Thoracic aorta (tissue), 2 donors: ENCODE measurements around the gene CD40. TPM values are rescaled to one million over a fixed set of nuclear protein-coding genes. Genes with fewer than 3 reads are reported as not detected.
"Not testable (repeated sequence)": the region's sequence is repeated elsewhere in the genome, so short reads cannot be mapped to it uniquely, and the experiment has no call there.

Source experiments
- ATAC-seq: fragments of 150-250 bp; one replicate; pipeline ENCODE4 v1.8.0; 2017; ENCODE audit warnings: low read depth; ENCODE audit not compliant: insufficient number of reproducible peaks, low FRiP score
- DNase-seq: peaks from one replicate; pipeline ENCODE4 v3.0.0-alpha.2; 2020; ENCODE audit warnings: low spot score
- H3K27ac ChIP-seq, 2 donors: fragments of 200-600 bp; sonication (generic); 1 replicate in 1 of 2; 2 replicates in 1 of 2; pipeline ENCODE4 v1.5.1; 2016; ENCODE audit warnings: mild to moderate bottlenecking in 2 of 2, moderate library complexity in 2 of 2
- H3K27me3 ChIP-seq: fragments of 200-600 bp; sonication (generic); replicated peaks from 2 replicates; pipeline ENCODE4 v1.6.0; 2016; ENCODE audit warnings: mild to moderate bottlenecking; ENCODE audit not compliant: insufficient read depth
- H3K36me3 ChIP-seq: fragments of 200-600 bp; sonication (generic); one replicate; pipeline ENCODE4 v1.5.1; 2016
- H3K4me1 ChIP-seq, 2 donors: fragments of 200-600 bp; sonication (generic); 1 replicate in 1 of 2; 2 replicates in 1 of 2; pipeline versions ENCODE4 v1.5.1 to v1.6.0; 2016; ENCODE audit warnings: low read depth in 2 of 2, mild to moderate bottlenecking in 1 of 2; ENCODE audit not compliant: control insufficient read depth in 1 of 2
- H3K4me3 ChIP-seq: fragments of 200-600 bp; sonication (generic); 2 replicates; pipeline ENCODE4 v1.5.1; 2016; ENCODE audit warnings: mild to moderate bottlenecking
- H3K9me3 ChIP-seq: fragments of 200-600 bp; sonication (generic); 2 replicates; pipeline ENCODE4 v1.5.1; 2016
- CTCF ChIP-seq: fragments of 200-600 bp; sonication (generic); IDR thresholded peaks from one replicate; pipeline ENCODE4 v1.5.1; 2019; ENCODE audit warnings: antibody characterized with exemption
- total RNA-seq, 2 donors: library from RNA; depleted of rRNA; stranded (reverse); fragments of >200 nt; gene quantifications; one replicate each; pipeline versions ENCODE4 v1.1.0 to v1.2.3, GENCODE V29; 2016

CD40 gene
- total RNA-seq, 2 donors from 2014 or later, result 15.9 to 33.3 TPM

DNA sequence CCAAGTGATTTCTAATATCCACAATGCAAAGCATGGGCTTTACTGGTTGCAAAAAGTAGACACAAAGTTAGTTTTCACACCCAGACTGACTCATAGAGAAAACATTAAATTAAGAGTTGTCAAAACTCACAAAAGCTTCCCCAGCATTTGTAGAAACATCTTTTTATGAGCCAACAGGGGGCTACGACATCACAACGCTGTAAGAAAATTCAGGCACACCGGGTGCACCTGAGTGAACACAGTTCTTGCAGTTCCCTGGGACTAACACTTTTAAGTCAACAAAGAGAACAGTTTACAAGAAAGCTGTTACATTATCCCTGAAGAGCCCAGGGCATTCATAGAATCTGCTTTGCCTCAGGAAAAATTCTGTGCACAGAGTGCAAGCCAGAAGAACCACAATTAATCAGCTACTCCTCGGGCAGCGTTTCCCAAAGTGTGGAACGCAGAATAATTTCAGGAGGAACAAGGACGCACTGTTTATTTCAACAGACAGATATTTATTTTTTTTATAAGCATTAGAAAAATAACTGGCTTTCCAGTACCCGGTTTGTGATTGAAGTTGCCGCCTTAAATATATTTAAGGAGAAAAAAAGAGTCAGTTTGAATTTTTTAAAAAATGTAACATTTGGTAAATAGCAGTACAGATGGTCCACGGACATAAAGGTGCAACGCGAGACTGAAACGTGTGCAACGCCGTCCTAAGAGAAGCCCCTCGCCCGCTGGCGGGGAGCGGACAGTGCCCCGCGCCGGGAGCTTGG lies 29.5 kb upstream of the CD40 start:
- peaks cover 36 to 59% of the 10 kb centered on the region in 2 donors for H3K4me1 ChIP-seq
- H3K36me3 ChIP-seq, result no peaks in the 10 kb centered on the region
- no peaks in the 10 kb centered on the region for H3K27me3 ChIP-seq

DNA sequence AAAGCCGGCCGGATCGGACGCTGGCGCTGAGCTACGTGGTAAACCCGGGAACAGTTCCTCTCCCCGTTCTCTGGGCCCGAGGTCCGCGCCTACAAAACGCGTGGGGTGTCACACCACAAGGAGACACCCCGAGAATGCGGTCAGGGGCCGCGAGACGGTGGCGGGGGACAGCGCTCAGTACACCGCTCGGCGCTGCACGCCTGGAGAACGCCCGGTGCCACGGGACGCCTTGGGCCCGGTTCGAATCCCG lies 29.0 kb upstream of the CD40 start:
- H3K4me3 ChIP-seq, result peak overlapping the region; percentile 88
- no peaks in the 10 kb centered on the region for H3K36me3 ChIP-seq
- peak; percentile 10 for ATAC-seq
- peaks cover 31 to 54% of the 10 kb centered on the region in 2 donors for H3K4me1 ChIP-seq
- H3K9me3 ChIP-seq, result no peaks in the 10 kb centered on the region
- TF ChIP-seq CTCF, result no peak
- peak overlapping the region; percentile 91 to 98 for H3K27ac ChIP-seq
- no peaks in the 10 kb centered on the region for H3K27me3 ChIP-seq
- DNase-seq, result no peak

More for the DNA sequence above, 29.5 kb upstream of the CD40 start:
- ATAC-seq (no peak), DNase-seq (no peak)
- H3K9me3 ChIP-seq, result no peaks in the 10 kb centered on the region
- TF ChIP-seq CTCF, result no peak
- H3K27ac ChIP-seq, result peak overlapping the region; percentile 91 to 98
- H3K4me3 ChIP-seq, result peak overlapping the region; percentile 88

DNA sequence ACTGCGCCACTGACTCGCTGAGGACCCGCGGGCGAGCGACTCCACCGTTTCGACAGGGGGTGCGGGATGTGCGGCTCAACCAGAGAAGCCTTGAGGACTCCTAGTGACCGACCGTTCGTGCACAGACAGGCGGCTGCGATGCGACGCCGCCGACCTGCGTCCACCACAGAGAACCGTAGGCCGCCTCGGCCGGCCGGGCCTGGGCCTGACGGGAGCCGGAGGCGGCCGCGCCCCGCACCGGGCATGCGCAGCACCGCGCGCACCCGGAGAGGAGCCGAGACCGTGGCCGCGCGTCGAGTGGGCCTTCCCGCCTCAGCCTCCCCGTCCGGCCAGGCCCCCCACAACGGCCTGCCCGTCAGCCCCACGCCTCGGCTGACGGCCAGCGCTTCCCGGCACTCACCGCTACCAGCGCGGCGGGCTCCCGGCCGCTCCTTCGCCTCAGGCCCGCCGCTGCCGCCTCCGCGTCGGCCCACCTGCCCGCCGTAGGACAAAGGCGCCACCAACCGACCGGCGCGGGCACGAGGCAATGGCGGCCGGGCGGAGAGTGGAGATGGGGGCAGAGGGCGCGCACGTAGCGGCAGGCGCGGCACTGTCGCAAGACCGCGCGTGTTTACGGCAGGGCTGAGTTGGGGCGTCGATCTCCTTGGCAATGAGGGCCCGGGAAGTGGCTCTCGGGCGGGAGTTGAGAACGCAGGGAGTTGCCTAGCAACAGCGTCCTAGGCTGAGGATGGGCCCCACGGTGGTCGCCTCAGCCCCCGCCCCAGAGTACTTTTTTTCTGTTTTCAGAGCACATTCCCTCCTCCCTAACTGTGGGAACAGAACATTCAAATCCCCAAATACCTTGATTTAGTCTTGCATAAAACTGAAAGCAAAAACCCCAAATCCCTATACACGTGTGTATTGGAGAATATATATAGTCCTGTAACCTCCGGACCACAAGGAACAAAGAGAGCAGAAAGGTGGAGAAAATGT lies 28.4 kb upstream of the CD40 start, which contains the start of gene NCOA5:
NCOA5 (minus strand) TSS at position 546 of the 972 bp plus-strand sequence. CDS start 10,538 bp downstream, outside the sequence.
- H3K36me3 ChIP-seq, result no peaks in the 10 kb centered on the region
- H3K27me3 ChIP-seq, result no peaks in the 10 kb centered on the region
- ATAC-seq, result peak; percentile 95
- peak within 1 kb of the TSS; percentile 91 to 98 for H3K27ac ChIP-seq
- DNase-seq, result peak; percentile 88
- no peaks in the 10 kb centered on the region for H3K9me3 ChIP-seq
- H3K4me1 ChIP-seq, result peaks cover 25 to 48% of the 10 kb centered on the region in 2 donors
- H3K4me3 ChIP-seq, result peak within 1 kb of the TSS; percentile 88
- peak; percentile 7 for TF ChIP-seq CTCF

- not testable (repeated sequence) for H3K27me3 ChIP-seq, H3K27ac ChIP-seq, H3K36me3 ChIP-seq, ATAC-seq, H3K9me3 ChIP-seq, DNase-seq, H3K4me3 ChIP-seq
- peaks cover 14 to 26% of the 10 kb centered on the region in 2 donors for H3K4me1 ChIP-seq
Observed at GRCh38 chr20:46091622-46092535, 26.2 kb upstream of the CD40 start.

DNA sequence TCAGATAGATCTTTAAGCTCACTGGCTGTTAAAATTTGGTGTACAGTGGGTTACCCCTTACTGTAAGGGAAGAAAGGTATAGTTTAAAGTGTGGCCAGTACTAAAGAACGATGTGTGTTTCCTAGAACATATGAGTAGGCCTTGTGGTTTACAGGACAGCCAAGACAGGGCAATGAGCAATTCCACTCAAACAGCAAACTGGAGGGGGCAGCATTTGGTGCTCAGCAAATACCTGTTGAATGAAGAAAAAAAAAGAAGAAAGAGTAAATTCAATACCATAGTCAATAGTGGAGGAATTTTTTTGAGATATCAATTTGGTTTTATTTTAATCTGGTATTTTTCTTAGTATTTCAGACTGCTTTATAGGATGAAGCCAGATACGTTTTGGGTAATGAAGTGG lies 24.6 kb upstream of the CD40 start:
- DNase-seq, result no peak
- no peak for ATAC-seq
- Histone ChIP-seq H3K4me3 (no peak overlapping the region), H3K4me1 (peaks cover 0 to 11% of the 10 kb centered on the region in 2 donors), H3K27ac (no peak overlapping the region), H3K36me3 (no peaks in the 10 kb centered on the region), H3K9me3 (no peaks in the 10 kb centered on the region), H3K27me3 (no peaks in the 10 kb centered on the region)
- TF ChIP-seq CTCF, result no peak
